Mesenchymal stem cell (in vitro differentiated cells and primary cell): ENCODE measurements around the gene COX19. TPM values are rescaled to one million over a fixed set of nuclear protein-coding genes. Genes with fewer than 3 reads are reported as not detected.
A peak's percentile ranks its signal among the peaks of the same experiment; 100 is the strongest.

Experiments
- DNase-seq: peaks from one replicate; pipeline ENCODE4 v3.0.0-alpha.2; 2013
- H2AFZ ChIP-seq: one replicate; pipeline ENCODE4 v1.6.1; 2013; ENCODE audit warnings: low read depth, mild to moderate bottlenecking, control low read depth, inconsistent platforms, low read length, moderate library complexity
- H2AK5ac ChIP-seq: 2 replicates; pipeline ENCODE4 v1.6.1; 2013; ENCODE audit warnings: low read length, moderate library complexity, mild to moderate bottlenecking, inconsistent platforms; ENCODE audit not compliant: severe bottlenecking
- H2BK120ac ChIP-seq: one replicate; pipeline ENCODE4 v1.6.1; 2013; ENCODE audit warnings: low read depth, mild to moderate bottlenecking, inconsistent platforms, low read length, moderate library complexity
- H2BK12ac ChIP-seq, 2 experiments: one replicate each; pipeline ENCODE4 v1.6.1; 2013; ENCODE audit warnings: inconsistent platforms in 2 of 2, low read length in 2 of 2, mild to moderate bottlenecking in 2 of 2, moderate library complexity in 2 of 2, control low read depth in 1 of 2
- H2BK15ac ChIP-seq: one replicate; pipeline ENCODE4 v1.6.1; 2013; ENCODE audit warnings: mild to moderate bottlenecking, low read depth, inconsistent platforms; ENCODE audit not compliant: poor library complexity, severe bottlenecking
- H2BK5ac ChIP-seq: 2 replicates; pipeline ENCODE4 v1.6.1; 2013; ENCODE audit warnings: low read depth, mild to moderate bottlenecking, low read length, control low read depth, inconsistent platforms; ENCODE audit not compliant: poor library complexity, severe bottlenecking
- H3K14ac ChIP-seq, 2 experiments: one replicate each; pipeline ENCODE4 v1.6.1; 2013; ENCODE audit warnings: inconsistent platforms in 2 of 2, low read length in 2 of 2, control low read depth in 1 of 2, mild to moderate bottlenecking in 1 of 2, moderate library complexity in 1 of 2
- H3K18ac ChIP-seq, 2 experiments: one replicate each; pipeline ENCODE4 v1.6.1; 2013; ENCODE audit warnings: inconsistent platforms in 2 of 2, low read length in 2 of 2, control low read depth in 1 of 2, low read depth in 1 of 2, mild to moderate bottlenecking in 1 of 2
- H3K23ac ChIP-seq, 2 experiments: one replicate each; pipeline ENCODE4 v1.6.1; 2013; ENCODE audit warnings: inconsistent platforms in 2 of 2, low read length in 2 of 2, mild to moderate bottlenecking in 2 of 2, moderate library complexity in 2 of 2, control low read depth in 1 of 2
- H3K27ac ChIP-seq: 2 replicates; pipeline ENCODE4 v1.5.1; 2013; ENCODE audit warnings: mild to moderate bottlenecking, moderate library complexity, low read length, control low read depth, inconsistent platforms; ENCODE audit not compliant: poor library complexity, severe bottlenecking
- H3K27me3 ChIP-seq, 2 experiments: 2 replicates each; pipeline versions ENCODE4 v1.6.1 to v1.7.0; 2013; ENCODE audit warnings: low read length in 2 of 2, mild to moderate bottlenecking in 2 of 2, moderate library complexity in 2 of 2, control low read depth in 1 of 2, inconsistent platforms in 1 of 2; ENCODE audit not compliant: control insufficient read depth in 1 of 2, insufficient read depth in 1 of 2
- H3K36me3 ChIP-seq, 2 experiments: 2 replicates each; pipeline versions ENCODE4 v1.6.1 to v1.7.0; 2013; ENCODE audit warnings: low read length in 2 of 2, control low read depth in 1 of 2, inconsistent platforms in 1 of 2, low read depth in 1 of 2, mild to moderate bottlenecking in 1 of 2; ENCODE audit not compliant: insufficient read depth in 2 of 2, control insufficient read depth in 1 of 2
- H3K4ac ChIP-seq, 2 experiments: one replicate each; pipeline ENCODE4 v1.6.1; 2013; ENCODE audit warnings: inconsistent platforms in 2 of 2, low read length in 2 of 2, mild to moderate bottlenecking in 2 of 2, moderate library complexity in 2 of 2, control low read depth in 1 of 2, low read depth in 1 of 2
- H3K4me1 ChIP-seq: 2 replicates; pipeline ENCODE4 v1.6.1; 2013; ENCODE audit warnings: low read depth, low read length, control low read depth; ENCODE audit not compliant: control insufficient read depth, insufficient read depth
- H3K4me2 ChIP-seq: 2 replicates; pipeline ENCODE4 v1.6.1; 2013; ENCODE audit warnings: low read length, mild to moderate bottlenecking, inconsistent platforms; ENCODE audit not compliant: poor library complexity, severe bottlenecking
- H3K4me3 ChIP-seq, 2 experiments: 2 replicates each; pipeline versions ENCODE4 v1.5.1 to v1.7.0; 2013; ENCODE audit warnings: low read length in 2 of 2, mild to moderate bottlenecking in 2 of 2, control low read depth in 1 of 2, low read depth in 1 of 2; ENCODE audit not compliant: insufficient read depth in 1 of 2
- H3K79me1 ChIP-seq: replicated peaks from 2 replicates; pipeline ENCODE4 v1.6.1; 2013; ENCODE audit warnings: mild to moderate bottlenecking, control low read depth, low read length, inconsistent platforms; ENCODE audit not compliant: poor library complexity, severe bottlenecking
- H3K9ac ChIP-seq: 2 replicates; pipeline ENCODE4 v1.7.0; 2013; ENCODE audit warnings: mild to moderate bottlenecking, low read length, moderate library complexity
- H3K9me3 ChIP-seq: 2 replicates; pipeline ENCODE4 v1.7.0; 2013; ENCODE audit warnings: mild to moderate bottlenecking, low read length; ENCODE audit not compliant: control insufficient read depth
- H4K8ac ChIP-seq: one replicate; pipeline ENCODE4 v1.6.1; 2013; ENCODE audit warnings: inconsistent platforms, mild to moderate bottlenecking, low read length, moderate library complexity
- H4K91ac ChIP-seq: one replicate; pipeline ENCODE4 v1.6.1; 2013; ENCODE audit warnings: mild to moderate bottlenecking, low read length, inconsistent platforms
- WGBS: methylation state at CpG from one replicate; pipeline ENCODE4 v1.1.7; 2013; ENCODE audit warnings: mixed read lengths; 5-methylcytosine and 5-hydroxymethylcytosine counted together
- polyA plus RNA-seq, 2 experiments: library from polyadenylated mRNA; stranded (reverse); fragments of 200-250 nt; gene quantifications; one replicate each; pipeline ENCODE4 v1.2.3, GENCODE V29; 2013

The COX19 gene, protein sequence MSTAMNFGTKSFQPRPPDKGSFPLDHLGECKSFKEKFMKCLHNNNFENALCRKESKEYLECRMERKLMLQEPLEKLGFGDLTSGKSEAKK
- polyA plus RNA-seq (2013, experiment 1 of 2): 6.3 TPM
- 5.9 TPM for polyA plus RNA-seq (2013, experiment 2 of 2)

DNA sequence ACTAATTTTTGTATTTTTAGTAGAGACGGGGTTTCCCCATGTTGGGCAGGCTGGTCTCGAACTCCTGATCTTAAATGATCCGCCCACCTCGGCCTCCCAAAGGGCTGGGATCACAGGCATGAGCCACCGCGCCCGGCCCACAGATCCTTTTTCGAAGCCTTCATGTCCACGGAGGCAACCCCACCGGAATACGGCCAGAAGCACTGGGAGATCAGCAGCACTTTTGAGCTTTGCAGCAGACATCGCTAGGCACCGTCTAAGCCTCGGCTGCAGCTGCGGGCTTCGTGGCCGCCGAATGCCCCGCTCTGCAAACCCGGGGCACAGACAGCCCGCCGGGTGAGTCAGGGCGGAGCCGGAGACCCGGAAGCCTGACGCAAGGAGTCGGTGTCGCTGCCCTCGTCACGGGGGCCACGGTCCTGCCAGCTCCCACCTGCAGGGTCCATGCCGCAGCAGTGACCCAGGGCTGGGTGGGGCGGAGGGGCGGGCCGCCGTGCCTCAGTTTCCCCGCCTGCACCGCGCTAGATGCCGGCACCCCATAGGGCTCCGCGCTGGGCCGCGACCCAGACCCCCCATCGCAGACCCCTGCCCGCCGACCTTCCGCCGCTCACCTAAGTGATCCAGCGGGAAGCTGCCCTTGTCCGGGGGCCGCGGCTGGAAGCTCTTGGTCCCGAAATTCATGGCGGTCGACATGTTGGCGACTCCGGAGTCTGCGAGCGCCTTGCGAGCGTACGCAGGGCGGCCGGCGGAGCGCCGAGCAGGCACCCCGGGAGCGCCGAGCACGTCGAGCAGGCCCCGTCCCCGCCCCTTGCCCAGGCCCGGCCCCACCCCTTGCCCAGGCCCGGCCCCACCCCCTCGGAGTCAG, at the start of gene COX19:
Gene COX19, minus strand, starts transcription at position 730 of the 862 bp plus-strand sequence. Its CDS starts 40 bp downstream, at position 690.
- H2BK5ac ChIP-seq: peak within 1 kb of the TSS; percentile 92
- H3K4ac ChIP-seq: peak within 1 kb of the TSS; percentile 80 to 94
- peak within 1 kb of the TSS; percentile 94 for H2AK5ac ChIP-seq
- H2BK12ac ChIP-seq: peak within 1 kb of the TSS; percentile 57 to 76
- H3K79me1 ChIP-seq: peaks cover 18% of the 10 kb centered on the region
- H3K27me3 ChIP-seq: no peaks in the 10 kb centered on the region
- WGBS: under 1% methylated on average over 62 of the region's 78 CpGs
- peak within 1 kb of the TSS in 1 of 2 experiments; percentile 79 for H3K23ac ChIP-seq
- peak within 1 kb of the TSS; percentile 97 for H3K9ac ChIP-seq
- peak within 1 kb of the TSS; percentile 86 for H4K91ac ChIP-seq
- no peaks in the 10 kb centered on the region for H3K9me3 ChIP-seq
- DNase-seq: peak; percentile 87
- peak within 1 kb of the TSS; percentile 87 to 98 for H3K4me3 ChIP-seq
- H3K4me1 ChIP-seq: peaks cover 34% of the 10 kb centered on the region
- H3K4me2 ChIP-seq: peak within 1 kb of the TSS; percentile 75
- H3K27ac ChIP-seq: peak within 1 kb of the TSS; percentile 62
- H3K36me3 ChIP-seq: peaks cover 22 to 25% of the 10 kb centered on the region in 2 experiments
- peak within 1 kb of the TSS; percentile 56 for H2BK120ac ChIP-seq
- H3K14ac ChIP-seq: peak within 1 kb of the TSS in 1 of 2 experiments; percentile 94
- H2AFZ ChIP-seq: peak within 1 kb of the TSS; percentile 87
- H3K18ac ChIP-seq: peak within 1 kb of the TSS; percentile 93 to 98
- peak within 1 kb of the TSS; percentile 97 for H4K8ac ChIP-seq
- peak within 1 kb of the TSS; percentile 56 for H2BK15ac ChIP-seq

DNA sequence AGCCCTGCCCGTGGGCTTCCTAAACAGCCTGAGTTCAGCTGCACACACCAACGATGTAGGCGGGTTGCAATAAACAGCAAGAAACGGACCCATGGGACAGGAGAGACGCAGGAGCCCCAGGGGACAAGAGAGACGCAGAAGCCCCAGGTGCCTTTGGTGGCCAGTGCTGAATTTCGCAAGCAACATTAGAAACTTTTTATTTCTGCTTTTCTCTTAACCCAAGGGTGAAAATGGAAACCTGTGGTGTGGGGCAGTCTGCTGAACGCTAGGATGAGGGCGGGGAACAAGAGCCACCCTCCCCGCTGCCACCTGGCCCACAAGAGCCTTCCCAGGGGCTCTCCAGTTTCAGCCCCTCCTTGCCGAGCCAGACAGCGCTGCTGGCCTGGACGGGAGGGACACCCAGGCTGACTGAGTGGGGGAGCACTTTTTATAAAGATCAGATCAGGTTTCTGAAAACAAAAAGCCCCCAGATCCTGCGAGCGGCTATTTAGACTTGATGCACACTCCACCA, 49.0 kb upstream of the COX19 start:
- Histone ChIP-seq H2AK5ac (no peak overlapping the region), H3K4me2 (no peak overlapping the region), H3K79me1 (peaks cover 58% of the 10 kb centered on the region), H3K27ac (no peak overlapping the region), H3K27me3 (no peaks in the 10 kb centered on the region), H2BK5ac (no peak overlapping the region), H4K8ac (no peak overlapping the region), H3K4me1 (peaks cover 19% of the 10 kb centered on the region), H3K4me3 (no peak overlapping the region), H3K9ac (no peak overlapping the region), H2AFZ (no peak overlapping the region), H2BK12ac (no peak overlapping the region), H3K18ac (no peak overlapping the region), H3K23ac (no peak overlapping the region), H4K91ac (no peak overlapping the region), H2BK15ac (no peak overlapping the region), H2BK120ac (no peak overlapping the region), H3K14ac (no peak overlapping the region), H3K9me3 (no peaks in the 10 kb centered on the region), H3K4ac (no peak overlapping the region), H3K36me3 (peaks cover 21 to 63% of the 10 kb centered on the region in 2 experiments)
- 91% methylated on average over 13 of the region's 15 CpGs for WGBS
- no peak for DNase-seq

DNA sequence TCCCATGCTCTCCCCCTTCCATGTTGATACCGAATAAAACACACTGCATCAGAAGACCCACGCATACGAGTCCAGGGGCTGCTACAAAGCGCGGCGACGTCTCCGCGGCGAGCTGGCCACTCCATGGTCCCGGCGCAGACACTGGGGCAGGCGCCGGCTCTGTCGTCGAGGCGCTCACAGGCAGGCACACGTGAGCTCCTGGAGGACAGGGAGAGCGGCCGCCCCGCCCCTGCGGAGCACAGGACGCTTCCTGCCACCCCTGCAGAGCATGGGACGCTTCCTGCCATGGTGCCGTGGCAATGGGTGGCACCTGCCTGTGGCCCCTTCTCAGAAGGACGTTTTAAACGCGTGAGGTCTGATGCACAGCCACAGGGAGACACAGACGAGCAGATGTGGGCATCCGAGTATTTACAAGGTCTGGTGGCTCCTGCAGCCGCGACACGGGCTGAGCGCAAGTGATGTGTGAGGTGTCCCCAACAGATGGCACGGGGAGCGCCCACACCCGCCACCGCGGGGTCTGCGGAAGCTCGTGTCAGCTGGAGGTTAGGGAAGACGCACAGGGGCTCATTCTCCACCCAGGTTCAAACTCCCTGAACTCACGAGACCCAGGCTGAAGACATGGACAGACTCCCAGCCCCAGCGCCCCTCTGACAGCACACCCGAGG, 47.6 kb upstream of the COX19 start:
- no peak overlapping the region for H4K8ac ChIP-seq
- no peak overlapping the region for H3K9ac ChIP-seq
- no peak overlapping the region for H2BK5ac ChIP-seq
- no peak overlapping the region for H2AFZ ChIP-seq
- H3K9me3 ChIP-seq: no peaks in the 10 kb centered on the region
- no peak overlapping the region for H2BK120ac ChIP-seq
- H2BK12ac ChIP-seq: no peak overlapping the region
- no peak overlapping the region for H3K18ac ChIP-seq
- H3K27me3 ChIP-seq: no peaks in the 10 kb centered on the region
- H3K4me3 ChIP-seq: no peak overlapping the region
- H3K14ac ChIP-seq: no peak overlapping the region
- peaks cover 11% of the 10 kb centered on the region for H3K4me1 ChIP-seq
- no peak overlapping the region for H3K4me2 ChIP-seq
- no peak overlapping the region for H4K91ac ChIP-seq
- DNase-seq: no peak
- H3K27ac ChIP-seq: no peak overlapping the region
- H2AK5ac ChIP-seq: no peak overlapping the region
- H3K4ac ChIP-seq: no peak overlapping the region
- H3K23ac ChIP-seq: no peak overlapping the region
- peaks cover 64% of the 10 kb centered on the region for H3K79me1 ChIP-seq
- 95% methylated on average over 45 of the region's 45 CpGs for WGBS
- H2BK15ac ChIP-seq: no peak overlapping the region
- peaks cover 27 to 72% of the 10 kb centered on the region in 2 experiments for H3K36me3 ChIP-seq

DNA sequence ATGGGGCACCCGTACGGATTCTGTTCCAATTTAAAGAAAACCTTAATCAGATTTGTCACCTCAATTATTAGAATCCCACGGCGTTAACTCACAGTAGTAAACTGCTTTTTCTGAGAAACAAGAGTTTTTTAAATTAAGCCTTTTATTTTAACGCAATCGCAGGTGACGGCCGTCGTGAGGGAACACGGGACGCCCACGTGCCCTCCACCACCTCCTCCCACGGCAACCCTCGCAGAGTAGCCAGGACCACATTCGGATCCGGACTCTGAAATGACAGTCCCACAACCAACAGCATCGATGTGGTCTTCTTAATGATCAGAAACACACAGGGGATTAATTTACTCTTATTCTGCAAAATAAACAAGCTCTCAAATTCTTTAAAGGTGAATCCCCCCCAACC, 47.0 kb upstream of the COX19 start:
- no peak for DNase-seq
- WGBS: 97% methylated on average over 17 of the region's 17 CpGs

More for the DNA sequence above, 47.0 kb upstream of the COX19 start:
- no peak overlapping the region for H2BK120ac ChIP-seq
- H2AK5ac ChIP-seq: no peak overlapping the region
- peaks cover 29 to 78% of the 10 kb centered on the region in 2 experiments for H3K36me3 ChIP-seq
- no peak overlapping the region for H4K8ac ChIP-seq
- no peak overlapping the region for H3K4me3 ChIP-seq
- no peaks in the 10 kb centered on the region for H3K27me3 ChIP-seq
- H3K4ac ChIP-seq: no peak overlapping the region
- no peak overlapping the region for H3K14ac ChIP-seq
- no peak overlapping the region for H3K23ac ChIP-seq
- H2AFZ ChIP-seq: no peak overlapping the region
- H3K9ac ChIP-seq: no peak overlapping the region
- no peak overlapping the region for H3K4me2 ChIP-seq
- H3K79me1 ChIP-seq: peaks cover 67% of the 10 kb centered on the region
- no peak overlapping the region for H3K18ac ChIP-seq
- H2BK12ac ChIP-seq: no peak overlapping the region
- no peaks in the 10 kb centered on the region for H3K9me3 ChIP-seq
- H3K27ac ChIP-seq: no peak overlapping the region
- H3K4me1 ChIP-seq: peaks cover 10% of the 10 kb centered on the region
- no peak overlapping the region for H4K91ac ChIP-seq
- H2BK5ac ChIP-seq: no peak overlapping the region
- no peak overlapping the region for H2BK15ac ChIP-seq
